ENCODE data around the gene TOMM70. TPM values are rescaled to one million over a fixed set of nuclear protein-coding genes. Genes with fewer than 3 reads are reported as not detected.

Gene TOMM70
- polyA plus RNA-seq, 2 of the 4 experiments (the other 2 are of a cell fraction): 49.3 to 61.8 TPM

- CTCF ChIA-PET: interaction anchor here (0.9 to 1.6 kb wide), 2 partner anchors 11 to 33 kb away, joined by 3 to 4 read pairs; no protein-coding TSS in a partner anchor
- POLR2A ChIA-PET: interaction anchor here (0.6 kb wide), 1 partner anchor 20 kb away, joined by 3 read pairs; no protein-coding TSS in a partner anchor
- Histone ChIP-seq H3K9me3 (no peaks in the 10 kb centered on the region; the same call in 2 of the 3 replicates), H3K4me1 (no peaks in the 10 kb centered on the region), H3K4me3 (no peak overlapping the region), H3K27ac (no peak overlapping the region), H3K4me2 (no peak overlapping the region)
- DNase-seq (ENCODE audit: low read depth in 1 of 2, low spot score in 1 of 2) (no peak), FAIRE-seq (no peak), ATAC-seq (no peak)
- 82% methylated on average over 5 of the region's 5 CpGs for WGBS (ENCODE audit: missing lambda C conversion rate)
- TF ChIP-seq MAX (IDR thresholded peaks at IDR 0.05): no peak
- no peak for TF ChIP-seq MAFK (IDR thresholded peaks at IDR 0.05; ENCODE audit: partially characterized antibody)
- no peak for TF ChIP-seq BHLHE40 (IDR thresholded peaks at IDR 0.05; ENCODE audit: low read depth, low read length)
- no peak for TF ChIP-seq HDAC2 (IDR thresholded peaks at IDR 0.05)
Measured at GRCh38 chr3:100348727-100349126, 52.2 kb downstream of the TOMM70 start.

GRCh38 chr3:100340527-100340926 is 60.4 kb downstream of the TOMM70 start:
- no peak overlapping the region for H3K4me3 ChIP-seq
- no peak for TF ChIP-seq RFX5 (IDR thresholded peaks at IDR 0.05)
- TF ChIP-seq CBX2 (IDR thresholded peaks at IDR 0.05; ENCODE audit: borderline replicate concordance, low read depth): no peak
- TF ChIP-seq RNF2 (IDR thresholded peaks at IDR 0.05; ENCODE audit: borderline replicate concordance, low read depth): no peak
- TF ChIP-seq NFE2L2 (conservative IDR thresholded peaks at IDR 0.05; ENCODE audit: low read length): no peak
- TF ChIP-seq HDAC2 (IDR thresholded peaks at IDR 0.05): no peak
- TF ChIP-seq ZC3H11A (IDR thresholded peaks at IDR 0.05): no peak
- TF ChIP-seq REST (IDR thresholded peaks at IDR 0.05): no peak
- TF ChIP-seq BCL3 (IDR thresholded peaks at IDR 0.05): no peak
- TF ChIP-seq USF2 (IDR thresholded peaks at IDR 0.05): no peak
- no peak for TF ChIP-seq ATOH8 (CRISPR knock-in tag; IDR thresholded peaks at IDR 0.05; ENCODE audit: low read depth)
- no peak for TF ChIP-seq FOXS1 (CRISPR knock-in tag; IDR thresholded peaks at IDR 0.05)
- FAIRE-seq (no peak), DNase-seq (ENCODE audit: low read depth in 1 of 2, low spot score in 1 of 2) (no peak), ATAC-seq (no peak)
- H3K27ac ChIP-seq: no peak overlapping the region
- no peak overlapping the region for H3K4me2 ChIP-seq
- 0 out of 3 replicates have a peak, but pooled peaks cover 3% of the 10 kb centered on the region for H3K9me3 ChIP-seq
- H3K4me1 ChIP-seq: peaks cover 4% of the 10 kb centered on the region; the same call in 2 of the 3 replicates
- ChIA-PET CTCF (no interaction called here), POLR2A (no interaction called here)
- WGBS (ENCODE audit: missing lambda C conversion rate): 100% methylated on average over 1 of the region's 1 CpG

- H3K9me3 ChIP-seq: 0 out of 3 replicates have a peak, but pooled peaks cover 3% of the 10 kb centered on the region
- no peak overlapping the region for H3K4me2 ChIP-seq
- WGBS (ENCODE audit: missing lambda C conversion rate): 91% methylated on average over 5 of the region's 5 CpGs
- no peak overlapping the region for H3K27ac ChIP-seq
- ATAC-seq: no peak
- H3K4me3 ChIP-seq: no peak overlapping the region
- DNase-seq (ENCODE audit: low read depth in 1 of 2, low spot score in 1 of 2): no peak
- FAIRE-seq: no peak
- peaks cover 6% of the 10 kb centered on the region; the same call in 2 of the 3 replicates for H3K4me1 ChIP-seq
- CTCF ChIA-PET: no interaction called here
- POLR2A ChIA-PET: no interaction called here
- no peak for TF ChIP-seq KDM1A (IDR thresholded peaks at IDR 0.05; ENCODE audit: low read depth)
- TF ChIP-seq CBX2 (IDR thresholded peaks at IDR 0.05; ENCODE audit: borderline replicate concordance, low read depth): no peak
- TF ChIP-seq MAZ (IDR thresholded peaks at IDR 0.05; ENCODE audit: borderline replicate concordance, low read depth, low read length): no peak
- no peak for TF ChIP-seq HEYL (CRISPR knock-in tag; IDR thresholded peaks at IDR 0.05)
- no peak for TF ChIP-seq E2F6 (IDR thresholded peaks at IDR 0.05; ENCODE audit: borderline replicate concordance, low read depth)
- no peak for TF ChIP-seq TP53 (CRISPR knock-in tag; IDR thresholded peaks at IDR 0.05)
- no peak for TF ChIP-seq ELK1 (IDR thresholded peaks at IDR 0.05; ENCODE audit: low read depth, low read length)
- TF ChIP-seq RCOR1 (IDR thresholded peaks at IDR 0.05; ENCODE audit: low read depth, low read length): no peak
- TF ChIP-seq FOXS1 (CRISPR knock-in tag; IDR thresholded peaks at IDR 0.05): no peak
- TF ChIP-seq HMGXB4 (CRISPR knock-in tag; IDR thresholded peaks at IDR 0.05; ENCODE audit: borderline replicate concordance): no peak
- no peak for TF ChIP-seq CBX8 (IDR thresholded peaks at IDR 0.05)
- TF ChIP-seq JUN (IDR thresholded peaks at IDR 0.05): no peak
Measured at GRCh38 chr3:100339786-100340185, 61.1 kb downstream of the TOMM70 start.

All from A549 (cell line).